ENCODE data around the gene WDR74.
"Not testable (repeated sequence)": the region's sequence is repeated elsewhere in the genome, so short reads cannot be mapped to it uniquely, and the experiment has no call there.

The WDR74 gene

GRCh38 chr11:62861564-62862192, 22.3 kb upstream of the WDR74 start:
- not testable (repeated sequence) for DNase-seq

- no peak for DNase-seq
Observed at GRCh38 chr11:62860835-62861563, 21.6 kb upstream of the WDR74 start.

- not testable (repeated sequence) for DNase-seq
Observed at GRCh38 chr11:62859281-62859703, 19.9 kb upstream of the WDR74 start.

GRCh38 chr11:62858201-62858600, 18.8 kb upstream of the WDR74 start:
- no peak for DNase-seq

GRCh38 chr11:62857541-62857982, 18.2 kb upstream of the WDR74 start:
- no peak for DNase-seq

GRCh38 chr11:62856333-62856895, 17.0 kb upstream of the WDR74 start:
- no peak for DNase-seq

GRCh38 chr11:62855571-62856332, 16.4 kb upstream of the WDR74 start:
- DNase-seq = peak; percentile 94

GRCh38 chr11:62854825-62855570, 15.6 kb upstream of the WDR74 start:
- no peak for DNase-seq

GRCh38 chr11:62854013-62854824, 14.8 kb upstream of the WDR74 start:
- DNase-seq = no peak

- no peak for DNase-seq
Observed at GRCh38 chr11:62853279-62853965, 14.0 kb upstream of the WDR74 start.

GRCh38 chr11:62852523-62853188, 13.3 kb upstream of the WDR74 start:
- DNase-seq = no peak

GRCh38 chr11:62851807-62852522, 12.6 kb upstream of the WDR74 start:
- no peak for DNase-seq

GRCh38 chr11:62850911-62851806, 11.8 kb upstream of the WDR74 start:
- DNase-seq = no peak

- no peak for DNase-seq
Observed at GRCh38 chr11:62847767-62848314, 8.5 kb upstream of the WDR74 start.

GRCh38 chr11:62846177-62846576, 6.8 kb upstream of the WDR74 start:
- DNase-seq = no peak

- DNase-seq = no peak
Observed at GRCh38 chr11:62844154-62844553, 4.8 kb upstream of the WDR74 start.

GRCh38 chr11:62843466-62843865, 4.1 kb upstream of the WDR74 start:
- DNase-seq = no peak

GRCh38 chr11:62842891-62843290, 3.5 kb upstream of the WDR74 start:
- not testable (repeated sequence) for DNase-seq

Measured in right kidney (tissue), 1 donor.